H9 (cell line): Measurements from ENCODE around the gene ANKRD40. TPM values are rescaled to one million over a fixed set of nuclear protein-coding genes. Genes with fewer than 3 reads are reported as not detected.

ENCODE experiments used
- DNase-seq: peaks from one replicate; pipeline ENCODE4 v3.0.0-alpha.2; 2017
- H2AFZ ChIP-seq: one replicate; pipeline ENCODE4 v1.6.1; 2013; ENCODE audit warnings: mild to moderate bottlenecking, low read length, control low read depth, moderate library complexity
- H2AK5ac ChIP-seq: 2 replicates; pipeline ENCODE4 v1.6.1; 2013; ENCODE audit warnings: low read length, control low read depth, mixed read lengths; ENCODE audit not compliant: insufficient read length
- H2BK120ac ChIP-seq: one replicate; pipeline ENCODE4 v1.6.1; 2013; ENCODE audit warnings: low read depth, mild to moderate bottlenecking, low read length, control low read depth, inconsistent platforms; ENCODE audit not compliant: poor library complexity, severe bottlenecking
- H2BK12ac ChIP-seq: 2 replicates; pipeline ENCODE4 v1.6.1; 2013; ENCODE audit warnings: low read length, control low read depth, mixed read lengths, low read depth; ENCODE audit not compliant: insufficient read length
- H2BK15ac ChIP-seq: 2 replicates; pipeline ENCODE4 v1.6.1; 2013; ENCODE audit warnings: low read depth, low read length, control low read depth
- H2BK20ac ChIP-seq: one replicate; pipeline ENCODE4 v1.6.1; 2013; ENCODE audit warnings: low read depth, mild to moderate bottlenecking, low read length, control low read depth, inconsistent platforms; ENCODE audit not compliant: poor library complexity, severe bottlenecking
- H2BK5ac ChIP-seq: 2 replicates; pipeline ENCODE4 v1.6.1; 2013; ENCODE audit warnings: low read length, control low read depth, mixed read lengths; ENCODE audit not compliant: insufficient read length
- H3K14ac ChIP-seq: 2 replicates; pipeline ENCODE4 v1.6.1; 2013; ENCODE audit warnings: low read length, control low read depth; ENCODE audit not compliant: insufficient read depth
- H3K18ac ChIP-seq: 2 replicates; pipeline ENCODE4 v1.6.1; 2013; ENCODE audit warnings: low read depth, mild to moderate bottlenecking, mixed read lengths, low read length, control low read depth; ENCODE audit not compliant: insufficient read length
- H3K23ac ChIP-seq: 2 replicates; pipeline ENCODE4 v1.6.1; 2013; ENCODE audit warnings: low read length, control low read depth, mixed read lengths, low read depth; ENCODE audit not compliant: insufficient read length
- H3K23me2 ChIP-seq: 2 replicates; pipeline ENCODE4 v1.6.1; 2013; ENCODE audit warnings: low read depth, mild to moderate bottlenecking, mixed read lengths, low read length, control low read depth; ENCODE audit not compliant: insufficient read length, poor library complexity, severe bottlenecking
- H3K27ac ChIP-seq: 2 replicates; pipeline ENCODE4 v1.5.1; 2013; ENCODE audit warnings: low read length, control low read depth, mixed read lengths, low read depth; ENCODE audit not compliant: insufficient read length
- H3K27me3 ChIP-seq: 2 replicates; pipeline ENCODE4 v1.6.1; 2013; ENCODE audit warnings: low read length, control low read depth, inconsistent platforms; ENCODE audit not compliant: insufficient read depth
- H3K4ac ChIP-seq: 2 replicates; pipeline ENCODE4 v1.6.1; 2013; ENCODE audit warnings: low read depth, mild to moderate bottlenecking, control low read depth, inconsistent platforms, low read length, moderate library complexity
- H3K4me1 ChIP-seq: 2 replicates; pipeline ENCODE4 v1.6.1; 2013; ENCODE audit warnings: low read length, control low read depth, inconsistent platforms; ENCODE audit not compliant: insufficient read depth
- H3K4me2 ChIP-seq: 2 replicates; pipeline ENCODE4 v1.6.1; 2013; ENCODE audit warnings: low read length, control low read depth, mixed read lengths; ENCODE audit not compliant: insufficient read length, insufficient read depth
- H3K56ac ChIP-seq: 2 replicates; pipeline ENCODE4 v1.6.1; 2013; ENCODE audit warnings: low read depth, mild to moderate bottlenecking, mixed read lengths, low read length, control low read depth; ENCODE audit not compliant: insufficient read length
- H3K79me1 ChIP-seq: 2 replicates; pipeline ENCODE4 v1.6.1; 2013; ENCODE audit warnings: low read depth, mild to moderate bottlenecking, moderate library complexity, low read length, control low read depth, inconsistent platforms; ENCODE audit not compliant: insufficient read depth, poor library complexity, severe bottlenecking
- H3K79me2 ChIP-seq: 2 replicates; pipeline ENCODE4 v1.6.1; 2013; ENCODE audit warnings: low read length, control low read depth, inconsistent platforms; ENCODE audit not compliant: insufficient read depth
- H3K9ac ChIP-seq: 2 replicates; pipeline ENCODE4 v1.6.1; 2013; ENCODE audit warnings: low read length, control low read depth, mixed read lengths; ENCODE audit not compliant: insufficient read length; ENCODE audit errors: extremely low read depth
- H3K9me3 ChIP-seq: one replicate; pipeline ENCODE4 v1.6.1; 2013; ENCODE audit warnings: low read depth, low read length, inconsistent platforms; ENCODE audit not compliant: control insufficient read depth
- H3T11ph ChIP-seq: one replicate; pipeline ENCODE4 v1.6.1; 2013; ENCODE audit warnings: mild to moderate bottlenecking, low read length, control low read depth, inconsistent platforms
- H4K20me1 ChIP-seq: one replicate; pipeline ENCODE4 v1.6.1; 2013; ENCODE audit not compliant: control insufficient read depth, insufficient read length, insufficient read depth
- H4K5ac ChIP-seq: 2 replicates; pipeline ENCODE4 v1.6.1; 2013; ENCODE audit warnings: low read depth, mild to moderate bottlenecking, mixed read lengths, low read length, control low read depth; ENCODE audit not compliant: insufficient read length
- H4K8ac ChIP-seq: replicated peaks from 2 replicates; pipeline ENCODE4 v1.6.1; 2013; ENCODE audit warnings: low read length, control low read depth, mixed read lengths, low read depth; ENCODE audit not compliant: insufficient read length
- H4K91ac ChIP-seq: 2 replicates; pipeline ENCODE4 v1.6.1; 2013; ENCODE audit warnings: low read depth, mild to moderate bottlenecking, moderate library complexity, mixed read lengths, low read length, control low read depth; ENCODE audit not compliant: insufficient read length
- H3K27ac Mint-ChIP-seq, 3 experiments: 2 replicates in 2 of 3; 3 replicates in 1 of 3; pipeline ENCODE4 v1.8.0; 2020 to 2021; ENCODE audit warnings: mixed read lengths in 3 of 3, mild to moderate bottlenecking in 1 of 3, moderate library complexity in 1 of 3
- H3K27me3 Mint-ChIP-seq: 2 replicates; pipeline ENCODE4 v1.8.0; 2021; ENCODE audit warnings: low read depth, mild to moderate bottlenecking, moderate library complexity, mixed read lengths
- H3K36me3 Mint-ChIP-seq, 3 experiments: 2 replicates in 2 of 3; 3 replicates in 1 of 3; pipeline ENCODE4 v1.8.0; 2020 to 2021; ENCODE audit warnings: low read depth in 3 of 3, mixed read lengths in 3 of 3; ENCODE audit not compliant: insufficient read depth in 1 of 3
- H3K4me1 Mint-ChIP-seq, 2 experiments: 2 replicates each; pipeline ENCODE4 v1.8.0; 2020; ENCODE audit warnings: mixed read lengths in 2 of 2
- H3K4me3 Mint-ChIP-seq, 2 experiments: 2 replicates in 1 of 2; 3 replicates in 1 of 2; pipeline ENCODE4 v1.8.0; 2020 to 2021; ENCODE audit warnings: mild to moderate bottlenecking in 2 of 2, mixed read lengths in 2 of 2, moderate library complexity in 1 of 2
- H3K9me3 Mint-ChIP-seq, 2 experiments: 2 replicates in 1 of 2; 3 replicates in 1 of 2; pipeline ENCODE4 v1.8.0; 2020; ENCODE audit warnings: mild to moderate bottlenecking in 2 of 2, mixed read lengths in 2 of 2, moderate library complexity in 1 of 2
- CTCF ChIP-seq: fragments of 200-600 bp; sonication (generic); conservative IDR thresholded peaks from 3 replicates; pipeline ENCODE4 v1.8.0; 2021; ENCODE audit warnings: antibody characterized with exemption, mild to moderate bottlenecking
- WGBS: extraction: QIAGEN DNeasy Blood & Tissue Kit; methylation state at CpG from one replicate; pipeline ENCODE4 v1.1.7; 2013; ENCODE audit warnings: missing lambda C conversion rate, low lambda C conversion rate, mixed read lengths; ENCODE audit not compliant: insufficient read length; ENCODE audit errors: extremely low coverage; 5-methylcytosine and 5-hydroxymethylcytosine counted together
- total RNA-seq: library from RNA; stranded (reverse); gene quantifications from 2 replicates; pipeline ENCODE4 v1.2.1, GENCODE V29; 2021

Gene ANKRD40
- total RNA-seq, 1 experiment from 2014 or later: 54.3 TPM

GRCh38 chr17:50667259-50668024 is 40.3 kb downstream of the ANKRD40 start:
- Histone ChIP-seq H3K4me2 (no peak overlapping the region), H3T11ph (no peak overlapping the region), H3K9me3 (no peaks in the 10 kb centered on the region), H3K18ac (no peak overlapping the region), H3K23ac (no peak overlapping the region), H2BK12ac (no peak overlapping the region), H3K56ac (no peak overlapping the region), H2BK120ac (no peak overlapping the region), H3K27ac (no peak overlapping the region), H3K23me2 (no peaks in the 10 kb centered on the region), H2BK5ac (no peak overlapping the region), H2AFZ (no peak overlapping the region), H4K91ac (no peak overlapping the region), H3K79me1 (no peaks in the 10 kb centered on the region), H3K79me2 (no peaks in the 10 kb centered on the region), H3K4me1 (no peaks in the 10 kb centered on the region; the same call in 1 of the 2 replicates), H3K27me3 (no peaks in the 10 kb centered on the region), H2AK5ac (no peak overlapping the region), H3K4ac (no peak overlapping the region), H2BK15ac (no peak overlapping the region), H4K8ac (no peak overlapping the region), H2BK20ac (no peak overlapping the region), H4K5ac (no peak overlapping the region), H3K14ac (no peak overlapping the region), H3K9ac (no peak overlapping the region), H4K20me1 (no peaks in the 10 kb centered on the region)
- Mint-ChIP-seq H3K27ac (peak overlapping the region in 1 of 3 experiments; percentile 19; a peak in 2 of 7 replicates), H3K36me3 (no peaks in the 10 kb centered on the region; a peak in 1 of 7 replicates), H3K4me3 (peak overlapping the region in 1 of 2 experiments; percentile 53; a peak in 3 of 5 replicates), H3K4me1 (peaks cover 21 to 28% of the 10 kb centered on the region in 2 experiments), H3K9me3 (no peaks in the 10 kb centered on the region), H3K27me3 (peaks cover 7% of the 10 kb centered on the region)
- DNase-seq: no peak
- TF ChIP-seq CTCF: no peak
- whole genome bisulfite sequencing: no CpG with 5 or more reads among the region's 14 CpGs
